Thyroid gland (tissue), 4 donors: ENCODE data around the gene THTPA. TPM values are rescaled to one million over a fixed set of nuclear protein-coding genes. Genes with fewer than 3 reads are reported as not detected.
"Not testable (repeated sequence)": the region's sequence is repeated elsewhere in the genome, so short reads cannot be mapped to it uniquely, and the experiment has no call there.

Experiments
- DNase-seq, 2 donors: peaks; one replicate each; pipeline ENCODE4 v3.0.0-alpha.2; 2019
- H3K27ac ChIP-seq, 3 donors: fragments of 200-600 bp; sonication (generic); 1 replicate in 2 of 3; 2 replicates in 1 of 3; pipeline ENCODE4 v1.5.1; 2016 to 2019; ENCODE audit warnings: mild to moderate bottlenecking in 1 of 3, moderate library complexity in 1 of 3
- H3K27me3 ChIP-seq: fragments of 200-600 bp; sonication (generic); one replicate; pipeline ENCODE4 v1.5.1; 2019
- H3K36me3 ChIP-seq, 2 donors: fragments of 200-600 bp; sonication (generic); one replicate each; pipeline ENCODE4 v1.5.1; 2016 to 2019
- H3K4me1 ChIP-seq, 2 donors: fragments of 200-600 bp; sonication (generic); one replicate each; pipeline ENCODE4 v1.5.1; 2017 to 2019
- H3K4me3 ChIP-seq, 3 donors: fragments of 200-600 bp; sonication (generic); replicated peaks in 1 of 3; 1 replicate in 2 of 3; 2 replicates in 1 of 3; pipeline ENCODE4 v1.5.1; 2016; ENCODE audit warnings: mild to moderate bottlenecking in 1 of 3
- H3K9me3 ChIP-seq: fragments of 200-600 bp; sonication (generic); one replicate; pipeline ENCODE4 v1.5.1; 2017
- CTCF ChIP-seq, 6 experiments: fragments of 200-600 bp in 3 of 6; fragments of 450-650 bp in 3 of 6; sonication (generic) in 3 of 6; IDR thresholded peaks; one replicate each; pipeline ENCODE4 v1.5.1; 2016 to 2019; ENCODE audit warnings: antibody characterized with exemption in 6 of 6, mild to moderate bottlenecking in 2 of 6, inconsistent platforms in 1 of 6, moderate library complexity in 1 of 6
- POLR2A ChIP-seq, 2 donors: fragments of 450-650 bp; IDR thresholded peaks; one replicate each; pipeline ENCODE4 v1.6.1; 2017; ENCODE audit warnings: antibody characterized with exemption in 2 of 2, mild to moderate bottlenecking in 2 of 2, moderate library complexity in 1 of 2
- WGBS, 2 donors: methylation state at CpG; one replicate each; pipeline ENCODE4 v1.1.5; 2017; 5-methylcytosine and 5-hydroxymethylcytosine counted together
- intact Hi-C: fragments of 100-400 bp; cut with DNase I; formaldehyde crosslinking; loops from one replicate; pipeline ENCODE4 v1.15.1; 2023
- total RNA-seq, 4 donors: library from RNA; depleted of rRNA; stranded (reverse); fragments of >200 nt; gene quantifications; one replicate each; pipeline ENCODE4 v1.2.3, GENCODE V29; 2016

THTPA gene
- total RNA-seq, 4 donors from 2014 or later = 15.3 to 48.1 (median 28.3) TPM

DNA sequence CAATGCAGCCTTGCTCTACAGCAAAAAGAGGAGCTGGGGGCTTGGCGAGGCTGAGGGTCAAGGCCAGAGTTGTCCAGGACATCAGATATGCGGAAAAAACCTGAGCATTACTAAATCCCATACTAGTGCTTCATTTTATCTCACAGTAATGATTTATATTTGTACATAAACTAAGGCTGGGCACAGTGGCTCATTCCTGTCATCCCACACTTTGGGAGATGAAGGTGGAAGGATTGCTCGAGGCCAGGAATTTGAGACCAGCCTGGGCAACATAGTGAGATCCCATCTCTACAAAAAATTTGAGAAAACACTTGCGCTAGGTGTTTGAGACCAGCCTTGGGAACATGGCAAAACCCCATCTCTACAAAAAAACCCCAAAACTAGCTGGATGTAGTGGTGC, 34.1 kb downstream of the THTPA start:
- Histone ChIP-seq H3K27ac (no peak overlapping the region), H3K36me3 (no peaks in the 10 kb centered on the region), H3K4me3 (no peak overlapping the region), H3K4me1 (peaks cover 0 to 6% of the 10 kb centered on the region in 2 donors), H3K9me3 (no peaks in the 10 kb centered on the region), H3K27me3 (no peaks in the 10 kb centered on the region)
- WGBS, 2 donors = 90 to 97% methylated on average over 4 of the region's 4 CpGs
- DNase-seq = no peak
- intact Hi-C loops = no loop called here
- TF ChIP-seq POLR2A (IDR thresholded peaks at IDR 0.05) = no peak
- no peak for TF ChIP-seq CTCF (IDR thresholded peaks at IDR 0.05)

- WGBS, 2 donors = 85 to 88% methylated on average over 3 of the region's 3 CpGs
- H3K27ac ChIP-seq, H3K27me3 ChIP-seq, H3K36me3 ChIP-seq, H3K9me3 ChIP-seq, DNase-seq, H3K4me3 ChIP-seq, H3K4me1 ChIP-seq, intact Hi-C loops: not testable (repeated sequence)
These were observed 38.1 kb downstream of the THTPA start for GRCh38 chr14:23594191-23594590.

GRCh38 chr14:23600322-23600707, 44.2 kb downstream of the THTPA start:
- Histone ChIP-seq H3K27me3 (no peaks in the 10 kb centered on the region), H3K27ac (no peak overlapping the region), H3K4me1 (no peaks in the 10 kb centered on the region), H3K4me3 (no peak overlapping the region), H3K36me3 (no peaks in the 10 kb centered on the region), H3K9me3 (no peaks in the 10 kb centered on the region)
- no peak for TF ChIP-seq POLR2A (IDR thresholded peaks at IDR 0.05)
- no peak for TF ChIP-seq CTCF (IDR thresholded peaks at IDR 0.05)
- DNase-seq = no peak
- 81 to 83% methylated on average over 2 of the region's 2 CpGs for WGBS, 2 donors
- intact Hi-C loops = no loop called here

DNA sequence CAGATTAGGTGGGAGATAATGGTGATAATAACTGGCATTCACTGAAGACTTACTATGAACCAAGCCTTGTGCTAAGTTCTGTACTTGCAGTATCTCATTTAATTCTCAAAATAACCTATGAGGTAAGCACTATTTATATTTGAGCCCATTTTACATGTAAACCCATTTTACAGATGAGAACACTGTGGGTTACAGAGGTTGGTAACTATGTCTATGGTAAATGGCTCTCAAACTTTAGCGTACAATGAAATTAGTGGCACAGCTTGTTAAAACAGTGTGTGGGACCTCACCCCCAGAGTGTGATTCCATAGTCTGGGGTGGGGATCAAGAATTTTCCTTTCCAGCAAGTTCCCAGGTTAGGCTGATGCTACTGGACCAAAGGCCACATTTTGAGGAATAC, 44.7 kb downstream of the THTPA start:
- Histone ChIP-seq H3K4me1 (no peaks in the 10 kb centered on the region), H3K27ac (no peak overlapping the region), H3K4me3 (no peak overlapping the region), H3K9me3 (no peaks in the 10 kb centered on the region), H3K36me3 (no peaks in the 10 kb centered on the region), H3K27me3 (no peaks in the 10 kb centered on the region)
- DNase-seq = no peak
- TF ChIP-seq POLR2A (IDR thresholded peaks at IDR 0.05) = no peak
- TF ChIP-seq CTCF (IDR thresholded peaks at IDR 0.05) = no peak
- 94 to 100% methylated on average over 1 of the region's 1 CpG for WGBS, 2 donors
- intact Hi-C loops = no loop called here

DNA sequence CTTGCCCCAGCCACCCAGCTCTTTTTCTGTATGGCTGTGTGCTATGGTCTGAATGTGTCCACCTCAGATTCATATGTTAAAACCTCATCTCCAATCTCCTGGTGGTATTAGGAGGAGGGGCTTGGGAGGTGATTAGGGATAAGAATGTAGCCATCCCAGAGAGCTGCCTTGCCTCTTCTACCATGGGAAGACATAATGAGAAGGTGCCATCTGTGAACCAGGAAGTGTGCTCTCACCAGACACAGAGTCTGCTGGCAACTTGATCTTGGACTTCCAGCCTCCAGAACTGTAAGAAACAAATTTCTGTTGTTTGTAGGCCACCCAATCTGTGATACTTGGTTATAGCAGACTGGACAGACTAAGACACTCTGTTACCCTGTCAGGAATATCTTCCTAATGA, 45.4 kb downstream of the THTPA start:
- H3K4me3 ChIP-seq = no peak overlapping the region
- intact Hi-C loops = no loop called here
- H3K27ac ChIP-seq = no peak overlapping the region
- no peaks in the 10 kb centered on the region for H3K27me3 ChIP-seq
- no peak for DNase-seq
- no peaks in the 10 kb centered on the region for H3K9me3 ChIP-seq
- TF ChIP-seq CTCF (IDR thresholded peaks at IDR 0.05) (no peak), POLR2A (IDR thresholded peaks at IDR 0.05) (no peak)
- H3K4me1 ChIP-seq = no peaks in the 10 kb centered on the region
- H3K36me3 ChIP-seq = no peaks in the 10 kb centered on the region

- WGBS, 2 donors = 47 to 80% methylated on average over 1 of the region's 1 CpG
- no peaks in the 10 kb centered on the region for H3K4me1 ChIP-seq
- intact Hi-C loops = no loop called here
- H3K36me3 ChIP-seq = no peaks in the 10 kb centered on the region
- H3K9me3 ChIP-seq = no peaks in the 10 kb centered on the region
- TF ChIP-seq CTCF (IDR thresholded peaks at IDR 0.05) (no peak), POLR2A (IDR thresholded peaks at IDR 0.05) (no peak)
- no peak overlapping the region for H3K27ac ChIP-seq
- H3K4me3 ChIP-seq = no peak overlapping the region
- no peak for DNase-seq
- no peaks in the 10 kb centered on the region for H3K27me3 ChIP-seq
These were observed 45.7 kb downstream of the THTPA start for GRCh38 chr14:23601845-23602180.
